IMR-90 (cell line): ENCODE measurements around the gene SLC28A2. TPM values are rescaled to one million over a fixed set of nuclear protein-coding genes. Genes with fewer than 3 reads are reported as not detected.

Experiments
- ATAC-seq: fragments of 200-7000 bp; cut with Tn5 transposase; 2 replicates; pipeline ENCODE4 v1.9.1; 2020; ENCODE audit warnings: low read depth, mild to moderate bottlenecking, moderate library complexity
- BruUV-seq: library from RNA; stranded (reverse); fragments of 400-500 nt; replicated peaks from 2 replicates; lab custom pipeline; 2021; lab: Mats Ljungman, UMichigan
- CTCF ChIA-PET: fragments of 300-600 bp; formaldehyde crosslinking; extraction: SDS; loops from one replicate; lab custom pipeline; 2021; ENCODE audit warnings: antibody characterized with exemption; lab: Yijun Ruan, JAX
- POLR2A ChIA-PET: fragments of 300-600 bp; sonication (Branson Sonifier 250); formaldehyde crosslinking; loops from one replicate; lab custom pipeline; 2022; ENCODE audit warnings: antibody characterized with exemption; ENCODE audit not compliant: unreplicated experiment; lab: Charles Lee
- DNase-seq: peaks from one replicate; pipeline ENCODE4 v3.0.0; 2013
- H2AFZ ChIP-seq: replicated peaks from 2 replicates; pipeline ENCODE3; 2013; ENCODE audit warnings: low read length, mild to moderate bottlenecking; ENCODE audit not compliant: poor library complexity
- H2AK5ac ChIP-seq: 2 replicates; pipeline ENCODE4 v1.6.1; 2013; ENCODE audit warnings: low read depth, low read length, inconsistent platforms
- H2AK9ac ChIP-seq: replicated peaks from 2 replicates; pipeline ENCODE3; 2013; ENCODE audit warnings: mild to moderate bottlenecking, low read depth, low read length, moderate library complexity; ENCODE audit not compliant: poor library complexity
- H2BK120ac ChIP-seq: 2 replicates; pipeline ENCODE4 v1.6.1; 2013; ENCODE audit warnings: low read depth, low read length, inconsistent platforms
- H2BK15ac ChIP-seq: 3 replicates; pipeline ENCODE4 v1.6.1; 2013; ENCODE audit warnings: low read depth, low read length, inconsistent platforms
- H2BK20ac ChIP-seq: 2 replicates; pipeline ENCODE4 v1.6.1; 2013; ENCODE audit warnings: low read depth, mild to moderate bottlenecking, inconsistent platforms, low read length, moderate library complexity
- H2BK5ac ChIP-seq: 2 replicates; pipeline ENCODE4 v1.6.1; 2013; ENCODE audit warnings: mild to moderate bottlenecking, low read depth, low read length, inconsistent platforms; ENCODE audit not compliant: poor library complexity, severe bottlenecking
- H3K14ac ChIP-seq: replicated peaks from 2 replicates; pipeline ENCODE4 v1.6.1; 2013; ENCODE audit warnings: low read depth, low read length, inconsistent platforms
- H3K18ac ChIP-seq: 2 replicates; pipeline ENCODE4 v1.6.1; 2013; ENCODE audit warnings: low read depth, low read length, control low read depth
- H3K23ac ChIP-seq: 2 replicates; pipeline ENCODE4 v1.6.1; 2013; ENCODE audit warnings: low read depth, low read length, inconsistent platforms
- H3K27ac ChIP-seq: 2 replicates; pipeline ENCODE4 v1.5.1; 2013; ENCODE audit warnings: mild to moderate bottlenecking, control low read depth, low read length; ENCODE audit not compliant: insufficient read depth
- H3K27me3 ChIP-seq: 2 replicates; pipeline ENCODE4 v1.6.1; 2013; ENCODE audit warnings: low read length; ENCODE audit not compliant: control insufficient read depth, insufficient read depth
- H3K36me3 ChIP-seq: 2 replicates; pipeline ENCODE4 v1.6.1; 2013; ENCODE audit warnings: low read length, mixed read lengths; ENCODE audit not compliant: control insufficient read depth, insufficient read depth
- H3K4ac ChIP-seq: 2 replicates; pipeline ENCODE4 v1.6.1; 2013; ENCODE audit warnings: low read depth, low read length, inconsistent platforms
- H3K4me1 ChIP-seq: 2 replicates; pipeline ENCODE4 v1.6.1; 2013; ENCODE audit warnings: low read length, mixed read lengths; ENCODE audit not compliant: control insufficient read depth, insufficient read depth
- H3K4me2 ChIP-seq: 2 replicates; pipeline ENCODE4 v1.6.1; 2013; ENCODE audit warnings: low read depth, mild to moderate bottlenecking, control low read depth, low read length, moderate library complexity
- H3K4me3 ChIP-seq: 2 replicates; pipeline ENCODE4 v1.5.1; 2013; ENCODE audit warnings: low read depth, mild to moderate bottlenecking, control low read depth, low read length, moderate library complexity; ENCODE audit not compliant: insufficient read depth
- H3K56ac ChIP-seq: 2 replicates; pipeline ENCODE4 v1.6.1; 2013; ENCODE audit warnings: low read length, inconsistent platforms; ENCODE audit not compliant: insufficient read depth; ENCODE audit errors: extremely low read depth
- H3K79me1 ChIP-seq, 2 experiments: 2 replicates each; pipeline ENCODE4 v1.6.1; 2013; ENCODE audit warnings: low read length in 2 of 2, inconsistent platforms in 1 of 2, low read depth in 1 of 2
- H3K9ac ChIP-seq: 2 replicates; pipeline ENCODE4 v1.6.1; 2013; ENCODE audit warnings: low read depth, low read length, control low read depth
- H3K9me1 ChIP-seq: 2 replicates; pipeline ENCODE4 v1.6.1; 2013; ENCODE audit warnings: low read length, inconsistent platforms; ENCODE audit not compliant: insufficient read depth
- H3K9me3 ChIP-seq: 2 replicates; pipeline ENCODE4 v1.6.1; 2013; ENCODE audit warnings: low read length; ENCODE audit not compliant: control insufficient read depth, insufficient read depth
- H4K20me1 ChIP-seq: 2 replicates; pipeline ENCODE4 v1.6.1; 2013; ENCODE audit warnings: low read length, inconsistent platforms; ENCODE audit not compliant: insufficient read depth
- H4K5ac ChIP-seq: 2 replicates; pipeline ENCODE4 v1.6.1; 2013; ENCODE audit warnings: mild to moderate bottlenecking, low read depth, low read length, control low read depth
- H4K8ac ChIP-seq, 2 experiments: 2 replicates each; pipeline ENCODE4 v1.6.1; 2013; ENCODE audit warnings: low read depth in 2 of 2, low read length in 2 of 2, control low read depth in 1 of 2, inconsistent platforms in 1 of 2
- H4K91ac ChIP-seq: 2 replicates; pipeline ENCODE4 v1.6.1; 2013; ENCODE audit warnings: low read depth, low read length, inconsistent platforms; ENCODE audit not compliant: insufficient read depth
- BHLHE40 ChIP-seq: fragments of 150-350 bp; IDR thresholded peaks from 2 replicates; pipeline ENCODE4 v1.6.1; 2016; ENCODE audit warnings: mild to moderate bottlenecking, low read depth, low read length
- CEBPB ChIP-seq: IDR thresholded peaks from 2 replicates; pipeline ENCODE4 v1.6.1; 2012; ENCODE audit warnings: low read depth, low read length, improper control_type of control experiment
- CHD1 ChIP-seq: IDR thresholded peaks from 2 replicates; pipeline ENCODE4 v1.6.1; 2012; ENCODE audit warnings: low read depth, low read length, improper control_type of control experiment
- CTCF ChIP-seq: conservative IDR thresholded peaks from 2 replicates; pipeline ENCODE4 v1.5.1; 2012; ENCODE audit warnings: mild to moderate bottlenecking, low read depth, low read length, improper control_type of control experiment
- ELK1 ChIP-seq: fragments of 150-350 bp; IDR thresholded peaks from 2 replicates; pipeline ENCODE4 v1.6.1; 2016; ENCODE audit warnings: low read depth, mild to moderate bottlenecking, low read length, moderate library complexity, borderline replicate concordance
- FOS ChIP-seq: fragments of 150-350 bp; IDR thresholded peaks from 2 replicates; pipeline ENCODE4 v1.6.1; 2016; ENCODE audit warnings: low read depth, low read length
- MAZ ChIP-seq: IDR thresholded peaks from 2 replicates; pipeline ENCODE4 v1.6.1; 2012; ENCODE audit warnings: low read depth, mild to moderate bottlenecking, low read length, improper control_type of control experiment, moderate library complexity, borderline replicate concordance
- MXI1 ChIP-seq: IDR thresholded peaks from 2 replicates; pipeline ENCODE4 v1.6.1; 2012; ENCODE audit warnings: low read depth, mild to moderate bottlenecking, low read length, moderate library complexity, borderline replicate concordance
- NFE2L2 ChIP-seq: fragments of 150-350 bp; IDR thresholded peaks from 2 replicates; pipeline ENCODE4 v1.6.1; 2016; ENCODE audit warnings: low read depth, mild to moderate bottlenecking, low read length
- RAD21 ChIP-seq: IDR thresholded peaks from 2 replicates; pipeline ENCODE4 v1.6.1; 2012; ENCODE audit warnings: low read length, improper control_type of control experiment
- RCOR1 ChIP-seq: IDR thresholded peaks from 2 replicates; pipeline ENCODE4 v1.6.1; 2012; ENCODE audit warnings: mild to moderate bottlenecking, low read length, improper control_type of control experiment; ENCODE audit not compliant: insufficient replicate concordance
- RFX5 ChIP-seq: IDR thresholded peaks from 2 replicates; pipeline ENCODE4 v1.8.0; 2012; ENCODE audit warnings: low read depth, mild to moderate bottlenecking, low read length, moderate library complexity
- SMC3 ChIP-seq: fragments of 150-350 bp; IDR thresholded peaks from 2 replicates; pipeline ENCODE4 v1.6.1; 2016; ENCODE audit warnings: low read depth, mild to moderate bottlenecking, antibody characterized with exemption, low read length, moderate library complexity
- USF2 ChIP-seq: fragments of 150-350 bp; IDR thresholded peaks from 2 replicates; pipeline ENCODE4 v1.6.1; 2017; ENCODE audit warnings: mild to moderate bottlenecking, antibody characterized with exemption, low read length, low read depth
- WGBS, 2 experiments: methylation state at CpG; one replicate each; pipeline versions ENCODE4 v1.1.5 to v1.1.7; 2013; ENCODE audit warnings: missing lambda C conversion rate in 2 of 2; ENCODE audit not compliant: insufficient read length in 1 of 2; ENCODE audit errors: extremely low coverage in 2 of 2; 5-methylcytosine and 5-hydroxymethylcytosine counted together
- dilution Hi-C: fragments of 300-500 bp; cut with HindIII; formaldehyde crosslinking; loops from one replicate; pipeline ENCODE4 v1.14.3; 2018; ENCODE audit warnings: low sequenced_read_pairs; ENCODE audit not compliant: unreplicated experiment
- in situ Hi-C: fragments of 300-500 bp; cut with MboI; formaldehyde crosslinking; loops from 3 replicates; pipeline ENCODE4 v1.14.3; 2019; ENCODE audit warnings: low sequenced_read_pairs, inconsistent platforms, mixed read lengths
- intact Hi-C: fragments of 100-400 bp; cut with micrococcal nuclease; formaldehyde crosslinking; loops from 2 replicates; pipeline ENCODE4 v1.10.0; 2022
- polyA plus RNA-seq, 3 experiments: library from polyadenylated mRNA; depleted of rRNA; stranded (reverse); fragments of >200 nt; gene quantifications; 2 replicates each; pipeline ENCODE4 v1.2.3, GENCODE V29; 2012; ENCODE audit warnings: low replicate concordance in 1 of 3
- total RNA-seq: library from RNA; depleted of rRNA; stranded (reverse); fragments of >200 nt; gene quantifications from 2 replicates; pipeline ENCODE4 v1.2.3, GENCODE V29; 2012

Gene SLC28A2
- total and polyA plus RNA-seq, 2 of the 4 experiments (the other 2 are of a cell fraction), result not detected

- BruUV-seq, result no TSS peak
These were observed 26.3 kb upstream of the SLC28A2 start for GRCh38 chr15:45225506-45226273.

More at GRCh38 chr15:45225506-45226273, 26.3 kb upstream of the SLC28A2 start:
- no peak overlapping the region for H3K56ac ChIP-seq
- in situ Hi-C loops, result no loop called here
- DNase-seq, result no peak
- CTCF ChIA-PET, result interaction anchor here (0.8 kb wide), 1 partner anchor 21 kb away, joined by 3 read pairs; no protein-coding TSS in a partner anchor
- intact Hi-C loops, result no loop called here
- H2AK5ac ChIP-seq, result no peak overlapping the region
- no peak overlapping the region for H3K27ac ChIP-seq
- dilution Hi-C loops, result no loop called here
- H2AFZ ChIP-seq, result no peak overlapping the region
- no peak overlapping the region for H2BK15ac ChIP-seq
- no peak for TF ChIP-seq CHD1
- TF ChIP-seq MAZ, result no peak
- no peak for TF ChIP-seq MXI1
- TF ChIP-seq CEBPB, result no peak
- TF ChIP-seq ELK1, result no peak
- no peak for TF ChIP-seq USF2
- TF ChIP-seq RCOR1, result no peak
- TF ChIP-seq FOS, result no peak
- no peak for TF ChIP-seq CTCF
- no peak for TF ChIP-seq BHLHE40
- TF ChIP-seq RFX5, result no peak
- TF ChIP-seq SMC3, result no peak
- no peak for TF ChIP-seq NFE2L2
- no peak for TF ChIP-seq RAD21
- no peak overlapping the region for H2BK20ac ChIP-seq
- no peak overlapping the region for H3K4me2 ChIP-seq
- no peak overlapping the region for H3K9ac ChIP-seq
- POLR2A ChIA-PET, result no interaction called here
- H3K9me1 ChIP-seq, result no peaks in the 10 kb centered on the region
- H3K4me1 ChIP-seq, result no peaks in the 10 kb centered on the region
- no peaks in the 10 kb centered on the region for H3K36me3 ChIP-seq
- H3K9me3 ChIP-seq, result no peaks in the 10 kb centered on the region
- H2AK9ac ChIP-seq, result no peak overlapping the region
- no peak overlapping the region for H3K4me3 ChIP-seq
- H3K23ac ChIP-seq, result no peak overlapping the region
- WGBS, 2 experiments, result no CpG with 5 or more reads among the region's 11 CpGs
- H3K4ac ChIP-seq, result no peak overlapping the region
- no peak overlapping the region for H4K91ac ChIP-seq
- H4K5ac ChIP-seq, result no peak overlapping the region
- no peak overlapping the region for H4K8ac ChIP-seq
- H3K18ac ChIP-seq, result no peak overlapping the region
- ATAC-seq, result no peak
- no peaks in the 10 kb centered on the region for H4K20me1 ChIP-seq
- no peaks in the 10 kb centered on the region for H3K79me1 ChIP-seq
- no peak overlapping the region for H2BK120ac ChIP-seq
- H3K27me3 ChIP-seq, result peaks cover 13% of the 10 kb centered on the region; the same call in 1 of the 2 replicates
- no peak overlapping the region for H3K14ac ChIP-seq
- H2BK5ac ChIP-seq, result no peak overlapping the region
